ENCODE results near the gene LAMA4.
"Not testable (repeated sequence)": the region's sequence is repeated elsewhere in the genome, so short reads cannot be mapped to it uniquely, and the experiment has no call there.

Gene LAMA4

DNA sequence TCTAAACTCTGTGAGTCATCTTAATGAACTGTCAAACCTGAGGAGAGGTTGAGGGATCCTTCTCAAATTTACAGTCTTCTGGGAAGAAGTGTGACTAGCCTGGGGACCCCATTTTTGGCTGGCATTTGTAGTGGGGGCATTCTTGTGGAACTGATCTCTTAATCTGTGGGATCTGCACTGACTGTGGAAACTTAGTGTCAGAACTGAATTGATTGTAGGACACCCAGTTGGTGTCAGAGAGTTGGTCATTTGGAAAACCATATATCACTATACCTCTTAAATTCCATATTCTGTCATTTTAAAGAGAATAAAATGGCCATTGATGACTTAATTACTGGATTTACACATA, 48.3 kb downstream of the LAMA4 start:
- FAIRE-seq: no peak

DNA sequence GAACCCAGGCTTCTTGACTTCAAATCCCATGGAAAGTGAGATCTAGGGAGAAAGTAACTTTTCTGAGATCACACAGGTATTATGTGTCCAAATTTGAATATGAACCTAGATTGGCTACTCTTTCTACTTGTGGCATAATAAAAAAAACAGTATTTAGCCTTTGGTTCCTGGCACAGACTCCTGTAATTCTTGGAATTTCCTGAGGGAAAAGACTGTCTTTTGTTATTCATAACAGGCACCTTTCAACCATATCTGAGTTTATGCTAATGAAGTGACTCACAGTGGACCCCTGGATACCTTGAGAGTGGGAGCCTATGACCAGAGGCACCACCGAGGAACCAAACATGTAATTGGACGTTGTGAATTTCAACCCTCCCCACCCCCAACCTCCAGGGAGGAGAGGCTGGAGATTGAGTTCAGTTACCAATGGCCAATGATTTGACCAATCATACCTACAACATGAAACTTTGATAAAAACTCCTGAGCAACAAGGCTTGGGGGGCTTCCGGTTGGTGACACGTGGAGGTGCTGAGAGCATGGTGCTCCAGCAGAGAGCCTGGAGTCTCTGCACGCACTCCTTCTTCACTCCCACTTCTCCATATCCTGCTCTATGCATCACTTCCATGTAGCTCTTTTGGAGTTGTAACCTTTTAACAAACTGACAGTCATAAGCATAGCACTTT, 48.8 kb downstream of the LAMA4 start:
- no peak for FAIRE-seq

DNA sequence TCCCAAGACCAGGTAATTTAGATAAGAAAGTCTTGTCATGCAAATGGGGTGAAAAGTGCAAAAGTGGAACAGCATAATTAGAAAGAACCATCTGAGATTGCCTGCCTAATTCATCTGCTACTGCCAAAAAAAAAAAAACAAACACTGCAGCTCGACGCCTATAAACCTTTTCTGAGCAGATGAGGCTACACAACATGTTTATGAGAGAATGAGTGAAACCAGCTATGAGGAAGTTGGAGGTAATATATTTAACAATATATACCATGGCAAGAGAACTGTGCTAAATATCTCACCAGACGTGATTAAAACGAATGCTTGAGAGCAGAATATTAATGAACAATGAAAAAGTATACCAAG, 50.0 kb downstream of the LAMA4 start:
- no peak for FAIRE-seq

DNA sequence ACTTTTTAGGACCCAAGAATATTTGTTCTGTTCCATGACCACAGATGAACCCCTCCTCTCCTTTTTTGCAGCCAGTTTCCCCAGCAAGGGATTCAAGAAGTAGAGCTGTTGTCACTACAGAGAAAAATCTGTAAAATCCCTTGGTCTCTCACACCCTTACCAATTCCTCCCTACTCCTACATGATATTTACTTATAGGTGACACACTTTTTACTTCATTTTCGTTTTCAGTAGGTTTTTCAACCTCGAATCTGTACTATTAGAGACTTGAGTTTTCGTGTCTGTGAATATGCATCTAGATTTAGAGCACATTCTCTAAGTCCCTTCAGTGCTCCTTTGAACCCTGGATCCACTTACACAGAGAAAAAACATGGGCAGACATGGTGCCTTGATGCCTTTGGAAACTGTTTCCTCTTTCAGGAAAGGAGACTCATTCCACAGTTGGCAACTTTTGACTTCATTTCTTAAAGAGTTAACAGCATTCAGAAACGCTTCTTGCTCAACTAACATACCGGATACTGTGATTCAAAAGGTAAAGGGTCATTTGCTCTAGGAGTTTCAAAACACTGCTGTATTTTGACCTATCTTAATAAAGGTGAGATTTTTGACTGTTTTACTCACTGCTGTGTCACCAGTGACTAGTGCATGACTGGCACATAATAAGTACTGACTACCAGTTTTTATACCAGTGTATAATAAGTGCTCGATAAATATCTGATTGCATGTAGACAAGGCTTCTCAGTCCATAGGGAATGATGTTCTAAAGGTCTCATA, 50.6 kb downstream of the LAMA4 start:
- FAIRE-seq: no peak

DNA sequence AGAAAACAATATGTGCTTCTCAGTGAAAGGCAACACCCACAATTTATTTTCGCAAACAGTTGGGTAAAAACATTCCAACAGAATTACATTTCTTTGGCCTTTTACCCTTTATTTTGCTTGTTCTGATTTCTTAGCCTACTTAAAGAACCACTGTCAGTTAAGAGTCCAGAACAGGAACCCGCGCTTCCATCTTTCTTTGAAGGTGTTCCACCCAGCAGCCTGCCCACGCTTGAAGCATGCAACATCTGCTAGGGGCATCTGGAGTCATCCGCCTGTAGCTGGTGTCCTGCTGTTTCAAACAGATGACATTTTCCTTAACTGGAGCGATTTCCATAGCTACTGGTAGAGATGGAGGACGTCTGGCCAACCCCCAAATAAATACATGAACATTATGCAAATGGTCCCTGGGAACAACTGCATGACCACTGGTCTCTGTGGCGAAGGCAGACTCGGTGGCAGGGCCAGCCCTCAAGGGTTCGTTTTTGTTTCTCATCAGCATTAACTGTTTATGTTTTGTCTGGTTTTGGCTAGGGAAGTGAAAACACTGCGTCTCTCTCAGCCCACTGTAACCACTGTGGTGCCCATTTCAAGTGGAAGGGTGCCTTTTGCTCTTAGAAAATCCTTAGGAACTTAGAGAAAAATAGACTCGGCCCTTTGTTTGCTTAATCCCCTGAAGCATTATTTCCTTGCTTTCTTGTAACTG, 51.6 kb downstream of the LAMA4 start:
- no peak for FAIRE-seq

DNA sequence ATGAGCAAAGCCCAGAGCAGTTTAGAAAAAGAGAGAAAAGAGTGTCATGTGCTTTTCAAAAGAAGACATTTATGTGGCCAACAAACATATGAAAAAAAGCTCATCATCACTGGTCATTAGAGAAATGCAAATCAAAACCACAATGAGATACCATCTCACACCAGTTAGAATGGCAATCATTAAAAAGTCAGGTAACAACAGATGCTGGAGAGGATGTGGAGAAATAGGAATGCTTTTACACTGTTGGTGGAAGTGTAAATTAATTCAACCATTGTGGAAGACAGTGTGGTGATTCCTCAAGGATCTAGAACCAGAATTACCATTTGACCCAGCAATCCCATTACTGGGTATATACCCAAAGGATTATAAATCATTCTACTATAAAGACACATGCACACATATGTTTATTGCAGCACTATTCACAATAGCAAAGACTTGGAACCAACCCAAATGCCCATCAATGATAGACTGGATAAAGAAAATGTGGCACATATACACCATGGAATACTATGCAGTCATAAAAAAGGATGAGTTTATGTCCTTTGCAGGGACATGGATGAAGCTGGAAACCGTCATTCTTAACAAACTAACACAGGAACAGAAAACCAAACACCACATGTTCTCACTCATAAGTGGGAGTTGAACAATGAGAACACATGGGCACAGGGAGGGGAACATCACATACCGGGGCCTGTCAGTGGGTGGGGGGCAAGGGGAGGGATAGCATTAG, 54.0 kb downstream of the LAMA4 start:
- not testable (repeated sequence) for FAIRE-seq

DNA sequence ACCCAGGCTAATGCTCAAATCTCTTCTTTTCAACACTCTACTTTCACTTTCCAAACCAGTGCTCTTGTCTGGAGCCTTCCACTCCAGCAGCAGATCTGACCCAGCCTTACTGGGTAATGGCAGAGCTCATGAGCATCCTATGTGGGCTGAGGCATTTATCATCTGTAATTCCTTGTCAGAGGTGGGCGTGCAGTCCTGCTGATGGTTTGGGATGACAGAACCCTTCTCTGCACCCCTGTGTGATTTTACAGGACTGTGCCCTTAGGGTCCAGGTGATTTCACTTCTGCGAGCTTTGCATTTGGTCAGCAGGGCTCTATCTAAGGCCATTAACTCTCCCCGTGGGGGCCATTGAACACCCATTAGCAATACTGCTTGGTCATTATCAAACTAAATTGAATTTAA, 55.4 kb downstream of the LAMA4 start:
- FAIRE-seq: no peak

DNA sequence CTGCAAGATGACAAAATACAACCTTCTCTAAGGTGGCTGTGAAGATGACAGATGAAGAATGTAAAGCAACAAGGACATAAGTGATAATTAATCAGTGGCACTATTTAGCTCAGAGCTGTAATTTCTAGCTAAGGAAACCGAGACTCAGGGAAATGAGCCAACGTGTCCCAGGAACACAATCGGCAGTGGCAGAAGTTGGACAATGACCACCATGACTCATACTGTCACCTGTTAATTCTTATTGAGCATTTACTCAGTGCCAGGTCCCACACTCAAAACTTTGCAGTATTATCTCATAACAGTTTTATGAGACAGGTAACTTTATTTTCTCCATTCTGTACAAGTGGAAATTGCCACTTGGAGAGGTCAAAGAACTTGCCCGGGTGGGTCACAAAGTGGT, 55.8 kb downstream of the LAMA4 start:
- no peak for FAIRE-seq

DNA sequence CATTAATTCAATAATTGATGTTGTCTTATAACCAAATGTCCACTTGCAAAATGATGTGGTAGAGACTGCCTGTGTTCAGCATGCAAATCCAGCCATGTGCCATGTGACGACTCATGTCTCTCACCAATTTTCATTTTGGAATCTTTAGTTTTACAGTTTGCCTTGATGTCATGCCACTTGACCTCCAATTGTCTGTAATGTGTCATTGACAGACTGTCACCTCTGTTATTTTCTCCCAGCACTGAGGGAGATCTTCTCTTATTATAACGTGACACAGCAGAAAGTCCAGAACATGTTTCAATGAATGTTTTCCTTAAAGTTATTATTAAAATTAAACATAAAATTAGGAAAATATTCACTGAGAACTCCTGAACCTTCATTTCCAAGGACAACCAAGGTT, 56.7 kb downstream of the LAMA4 start:
- FAIRE-seq: no peak

DNA sequence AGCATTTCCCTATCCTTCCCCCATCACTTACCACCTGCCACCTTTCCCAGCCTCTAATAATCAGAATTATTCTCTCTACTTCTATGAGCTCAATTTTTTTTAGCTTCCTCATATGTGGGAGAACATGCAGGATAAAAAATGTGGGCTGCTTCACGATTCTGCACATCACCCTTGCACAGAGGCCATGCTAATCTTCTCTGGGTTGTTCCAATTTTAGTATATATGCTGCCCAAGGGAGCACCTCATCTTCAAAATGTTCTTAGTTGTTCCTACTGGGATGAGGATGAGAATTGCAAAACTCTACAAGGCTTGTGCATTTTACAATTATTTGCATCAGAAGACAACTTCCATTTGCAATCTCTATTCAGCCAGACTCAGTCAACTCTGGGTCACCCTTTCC, 58.1 kb downstream of the LAMA4 start:
- no peak for FAIRE-seq

DNA sequence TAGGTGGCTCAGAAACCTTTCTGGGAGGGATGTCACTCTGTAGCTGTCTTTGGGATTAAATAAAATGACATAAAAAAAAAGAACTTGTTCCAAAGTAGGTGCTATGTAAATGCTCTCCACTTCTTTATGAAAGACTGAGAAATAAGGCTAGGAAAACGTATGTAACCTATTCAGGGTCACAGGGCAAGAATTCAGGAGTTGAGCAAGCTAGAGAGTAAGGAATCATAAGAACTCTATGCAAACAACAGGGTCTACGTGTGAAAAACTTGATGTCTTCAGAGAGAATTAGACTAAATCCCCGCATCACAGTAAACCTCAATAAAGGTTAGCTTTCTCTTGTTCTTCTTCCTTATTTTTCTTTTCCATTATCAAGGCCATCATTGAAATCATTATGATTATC, 59.2 kb downstream of the LAMA4 start:
- no peak for FAIRE-seq

DNA sequence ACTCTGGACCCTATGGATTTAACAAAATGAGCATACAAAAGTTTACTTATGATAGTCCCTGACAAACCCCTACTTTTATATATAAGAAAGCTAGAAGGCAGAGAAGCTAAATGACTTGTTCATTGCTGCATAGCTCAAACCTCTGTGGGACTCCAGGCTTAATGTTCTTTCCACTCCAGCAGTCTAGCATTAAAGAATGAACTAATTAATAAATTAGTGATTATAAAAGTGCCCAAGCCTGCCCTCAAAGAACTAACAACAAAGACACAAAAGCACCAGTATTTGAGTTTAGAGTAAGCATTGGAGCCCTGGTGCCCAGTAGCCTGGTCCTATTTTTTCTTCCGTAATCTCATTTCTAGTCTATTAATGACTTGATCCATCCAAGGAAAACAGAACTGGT, 59.9 kb downstream of the LAMA4 start:
- FAIRE-seq: no peak

DNA sequence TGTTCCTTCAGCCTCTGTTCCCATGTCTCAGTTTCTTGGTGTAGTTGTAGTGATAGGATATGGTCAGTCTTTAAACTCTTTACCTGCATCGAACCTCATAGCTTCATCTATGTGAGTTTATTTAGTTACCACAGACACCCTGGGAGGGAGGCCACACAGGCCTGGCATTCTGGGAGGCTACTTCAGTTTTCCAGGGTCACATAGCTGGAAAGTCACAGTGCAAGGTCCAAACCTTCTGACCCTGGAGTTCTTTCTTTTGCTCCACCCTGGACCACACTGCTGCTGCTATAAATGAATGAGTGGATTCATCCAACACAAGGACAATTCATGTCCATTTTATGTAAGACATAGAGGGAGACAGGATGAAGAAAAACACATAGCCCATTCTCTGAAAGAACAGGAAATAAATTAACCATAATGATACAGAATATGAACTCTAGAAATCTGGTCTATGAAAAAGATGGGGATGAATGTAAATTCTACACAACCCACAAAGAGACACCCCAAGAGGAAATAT, 60.8 kb downstream of the LAMA4 start:
- no peak for FAIRE-seq

DNA sequence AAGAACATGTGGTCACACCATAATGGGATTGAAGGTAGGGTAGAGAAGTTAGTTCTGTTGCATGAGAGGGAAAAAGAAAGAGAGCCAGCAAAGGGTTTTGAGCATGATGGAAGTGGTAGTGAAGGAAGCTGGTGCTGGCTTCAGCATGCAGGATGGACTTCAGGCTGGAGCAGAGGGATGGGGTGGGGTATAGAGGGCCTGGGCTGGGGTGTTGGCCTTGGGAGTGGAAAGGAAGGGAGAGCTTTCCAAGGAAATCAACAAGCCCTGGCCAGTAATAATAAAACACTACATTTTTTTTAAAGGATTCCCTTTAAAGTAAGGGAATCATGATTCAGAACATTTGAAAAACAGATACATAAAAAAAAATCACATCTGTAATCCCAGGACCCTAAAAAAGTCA, 61.2 kb downstream of the LAMA4 start:
- no peak for FAIRE-seq

DNA sequence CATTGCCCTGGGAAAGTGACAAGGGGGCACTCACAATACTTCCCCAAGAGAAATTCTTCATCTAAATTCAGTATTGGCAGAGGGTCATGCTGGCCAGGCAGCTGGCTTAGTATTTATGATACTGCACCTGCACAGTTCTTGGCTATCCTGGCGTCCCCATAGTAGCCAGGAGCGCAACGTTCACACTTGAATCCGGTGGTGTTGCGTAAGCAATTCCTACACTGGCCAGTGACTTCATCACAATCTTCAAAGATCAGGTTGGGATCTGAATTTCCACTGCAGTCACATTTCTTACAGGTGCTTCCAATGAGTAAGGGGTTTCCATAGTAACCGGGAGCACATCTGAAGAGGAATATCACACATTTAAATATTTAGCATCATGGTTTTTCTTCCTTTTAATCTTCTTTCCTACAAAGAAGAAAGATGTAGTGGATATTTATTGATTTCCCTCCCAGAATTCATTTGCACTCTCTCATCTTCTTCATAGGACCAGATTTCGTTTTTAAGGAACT, 62.8 kb downstream of the LAMA4 start:
- FAIRE-seq: no peak

DNA sequence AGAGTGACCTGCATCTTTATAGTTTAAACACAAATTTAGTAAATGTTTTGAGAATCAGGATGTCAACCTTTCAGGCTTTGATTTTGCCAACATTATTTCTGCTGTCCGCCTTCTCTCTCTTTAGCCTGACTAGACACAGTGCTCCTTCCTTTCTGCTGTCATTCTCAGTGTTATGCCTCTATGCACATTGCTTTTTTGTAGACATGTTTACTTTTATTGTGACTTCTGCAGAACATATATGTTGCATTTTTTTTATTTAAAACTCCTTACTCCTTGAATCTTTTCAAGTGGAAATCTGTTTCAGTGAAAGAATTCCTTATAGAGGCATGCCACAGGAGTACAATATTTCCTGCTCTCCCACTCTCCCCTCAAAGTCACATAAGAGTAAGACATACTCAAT, 64.2 kb downstream of the LAMA4 start:
- FAIRE-seq: no peak

DNA sequence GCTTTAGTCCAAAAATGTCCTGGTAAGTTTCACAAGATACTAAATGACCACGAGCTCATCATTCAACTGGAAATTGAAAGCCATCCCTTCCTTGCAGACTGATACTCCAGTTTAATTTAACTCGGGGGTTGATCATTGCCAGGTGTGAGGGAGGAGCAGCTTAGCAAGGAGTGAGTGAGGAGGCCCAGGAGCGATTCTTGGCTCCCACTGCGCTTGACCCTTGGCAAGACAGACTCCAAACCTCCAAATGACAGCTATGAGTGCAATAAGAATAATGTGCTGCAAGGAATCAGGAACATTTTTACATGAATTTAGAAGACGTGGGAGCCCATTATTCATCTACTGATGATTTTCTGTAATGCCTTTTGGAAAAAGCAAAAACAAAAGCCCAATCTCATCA, 64.9 kb downstream of the LAMA4 start:
- no peak for FAIRE-seq

DNA sequence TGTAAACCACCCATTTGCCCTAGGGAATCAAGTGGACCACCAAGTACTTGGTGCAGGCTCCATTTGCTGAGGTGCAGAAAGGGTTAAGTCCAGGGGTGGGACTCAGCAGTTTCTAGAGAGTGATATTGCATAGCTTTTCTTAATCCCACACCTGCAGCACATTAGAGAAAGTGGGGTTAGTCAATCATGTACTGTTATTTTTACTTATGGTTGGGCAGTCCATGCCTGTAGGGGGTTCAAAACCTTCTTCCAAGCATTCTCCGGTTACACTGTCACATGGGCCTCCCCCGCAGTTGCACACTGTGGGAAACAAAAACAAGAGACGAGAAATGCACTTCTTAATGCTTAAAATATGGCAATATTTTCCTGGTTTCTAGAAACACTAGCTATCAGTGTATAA, 65.5 kb downstream of the LAMA4 start:
- FAIRE-seq: no peak

DNA sequence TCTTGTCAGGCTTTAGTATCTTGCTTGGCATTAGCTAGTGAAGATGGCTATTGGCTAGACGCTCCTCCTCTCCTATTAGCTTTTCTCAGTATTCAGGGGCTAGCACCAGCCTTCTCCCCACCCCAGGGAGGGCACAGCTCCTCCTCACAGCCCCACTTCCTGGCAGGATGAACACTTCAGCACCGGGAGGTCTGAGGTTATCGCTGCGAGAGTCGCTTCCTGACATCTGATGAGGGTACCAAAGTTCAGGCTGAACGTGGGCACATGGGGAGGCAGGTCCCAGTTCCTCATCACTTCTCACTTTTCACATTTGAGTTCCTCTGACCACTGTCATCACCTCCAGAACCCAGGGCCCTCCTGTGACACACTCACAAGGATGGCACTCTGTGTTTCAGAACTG, 66.6 kb downstream of the LAMA4 start:
- FAIRE-seq: no peak

DNA sequence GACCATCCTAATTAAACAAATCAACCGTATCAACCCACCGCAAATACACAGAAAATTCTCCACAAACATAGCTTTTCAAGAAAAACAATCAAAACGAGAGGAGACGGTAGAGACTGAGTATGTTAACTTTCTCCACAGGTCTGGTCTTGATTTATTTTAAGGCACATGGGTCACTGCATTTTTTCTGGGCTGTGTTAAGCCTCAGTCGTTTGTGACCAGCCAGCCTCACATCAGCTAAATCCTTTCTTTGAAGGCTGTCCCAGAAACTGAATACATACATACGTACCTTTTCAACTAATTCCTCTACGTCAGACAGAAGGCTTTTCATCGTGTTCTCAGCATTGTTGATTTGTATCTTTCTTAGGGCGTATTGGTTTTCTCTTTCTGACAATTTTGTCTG, 69.4 kb downstream of the LAMA4 start:
- FAIRE-seq: no peak

DNA sequence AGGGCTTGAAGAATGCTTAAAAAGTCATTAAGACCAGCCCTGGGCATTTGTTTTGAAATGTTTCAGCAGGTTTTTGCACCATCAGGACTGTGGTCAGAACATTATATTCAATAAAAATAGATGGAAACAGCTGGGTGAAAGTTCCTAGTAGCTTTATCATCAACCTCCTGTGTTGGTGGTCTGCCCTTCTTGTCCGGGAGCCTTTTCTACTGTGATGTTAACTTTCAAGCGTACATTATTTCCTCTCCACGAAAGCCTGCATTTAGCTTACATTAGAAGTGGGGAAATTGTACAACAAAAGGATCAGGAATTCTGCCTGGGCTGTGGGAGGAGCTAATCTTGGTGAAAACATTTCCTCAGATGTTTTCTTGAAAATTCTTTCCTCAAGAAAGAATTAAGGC, 71.1 kb downstream of the LAMA4 start:
- FAIRE-seq: no peak

DNA sequence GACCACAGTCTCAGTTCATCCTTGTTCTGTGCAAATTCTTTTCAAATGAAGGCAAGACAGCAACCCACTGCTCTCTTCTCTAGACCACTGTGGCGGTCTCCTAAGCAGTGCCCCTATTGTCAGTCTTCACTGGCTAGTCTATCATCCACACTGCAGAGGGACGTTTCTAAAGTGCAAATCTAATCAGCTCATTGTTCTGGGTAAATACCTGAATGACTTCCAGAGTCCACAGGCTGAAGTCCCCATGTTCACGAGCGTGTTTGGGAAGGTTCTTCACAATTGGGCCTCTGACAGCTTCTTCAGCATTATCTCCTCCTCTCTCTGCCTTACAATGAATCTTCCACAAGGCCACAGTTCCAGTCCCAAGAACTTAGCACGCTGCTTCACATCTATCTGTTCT, 73.2 kb downstream of the LAMA4 start:
- no peak for FAIRE-seq

DNA sequence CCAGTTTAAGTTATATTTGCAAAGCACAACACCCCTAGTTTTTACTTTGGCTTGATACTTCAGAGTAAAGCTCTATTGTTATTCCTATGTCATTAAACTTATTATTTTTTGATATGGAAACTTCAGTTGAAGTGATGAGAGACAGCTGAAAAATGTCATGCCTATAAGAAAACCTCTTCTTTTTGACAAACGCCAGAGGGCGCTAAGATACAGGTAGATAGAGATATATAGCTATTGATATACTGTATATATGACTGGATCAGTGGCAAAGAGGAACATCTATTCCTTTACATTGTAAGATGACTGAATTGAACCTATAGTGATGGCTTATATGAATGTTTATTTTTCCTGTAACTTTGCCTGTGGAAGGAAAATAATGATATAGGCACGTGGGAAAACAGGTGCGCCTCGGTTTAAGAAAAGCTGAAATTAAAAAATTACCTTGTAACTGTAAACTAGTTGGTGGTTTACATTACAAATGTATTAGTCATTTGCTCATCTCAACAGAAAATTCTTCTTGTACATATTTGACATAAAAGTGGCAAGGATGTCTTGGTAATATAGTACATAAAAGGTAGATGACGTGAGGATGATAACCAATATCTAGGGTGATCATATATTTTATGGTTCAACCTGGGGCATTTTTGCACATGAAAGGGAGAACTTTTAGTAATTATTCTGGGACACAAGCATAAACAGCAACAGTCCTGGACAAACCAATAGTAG, 74.1 kb downstream of the LAMA4 start:
- peak; percentile 94 for FAIRE-seq

Data from G401.6 (cell line).